Cardiac fibroblast (primary cell): ENCODE data around the gene DGKZ.
"Not testable (repeated sequence)": the region's sequence is repeated elsewhere in the genome, so short reads cannot be mapped to it uniquely, and the experiment has no call there.

Experiments
- DNase-seq, 2 donors: peaks; one replicate each; pipeline versions ENCODE4 v3.0.0 to v3.0.0-alpha.2; 2010; ENCODE audit warnings: low read depth in 2 of 2
- H3K4me3 ChIP-seq, 2 donors: replicated peaks in 1 of 2; 1 replicate in 1 of 2; 2 replicates in 1 of 2; pipeline ENCODE4 v1.5.1; 2011; ENCODE audit warnings: low read depth in 2 of 2, low read length in 2 of 2, mild to moderate bottlenecking in 2 of 2, moderate library complexity in 1 of 2
- TF ChIP-seq, protein P1 (sequence below): IDR thresholded peaks from one replicate; pipeline ENCODE4 v1.5.1; 2011; ENCODE audit warnings: low read depth, mild to moderate bottlenecking, low read length, inconsistent platforms

Gene DGKZ

GRCh38 chr11:46346886-46347636 is at the start of gene DGKZ:
Gene DGKZ (plus strand): TSS chr11:46347463. CDS start chr11:46347660, 197 bp downstream.
- peak; percentile 76 to 89 for DNase-seq
- H3K4me3 ChIP-seq: peak within 1 kb of the TSS; percentile 93 to 96
- TF ChIP-seq, protein P1, sequence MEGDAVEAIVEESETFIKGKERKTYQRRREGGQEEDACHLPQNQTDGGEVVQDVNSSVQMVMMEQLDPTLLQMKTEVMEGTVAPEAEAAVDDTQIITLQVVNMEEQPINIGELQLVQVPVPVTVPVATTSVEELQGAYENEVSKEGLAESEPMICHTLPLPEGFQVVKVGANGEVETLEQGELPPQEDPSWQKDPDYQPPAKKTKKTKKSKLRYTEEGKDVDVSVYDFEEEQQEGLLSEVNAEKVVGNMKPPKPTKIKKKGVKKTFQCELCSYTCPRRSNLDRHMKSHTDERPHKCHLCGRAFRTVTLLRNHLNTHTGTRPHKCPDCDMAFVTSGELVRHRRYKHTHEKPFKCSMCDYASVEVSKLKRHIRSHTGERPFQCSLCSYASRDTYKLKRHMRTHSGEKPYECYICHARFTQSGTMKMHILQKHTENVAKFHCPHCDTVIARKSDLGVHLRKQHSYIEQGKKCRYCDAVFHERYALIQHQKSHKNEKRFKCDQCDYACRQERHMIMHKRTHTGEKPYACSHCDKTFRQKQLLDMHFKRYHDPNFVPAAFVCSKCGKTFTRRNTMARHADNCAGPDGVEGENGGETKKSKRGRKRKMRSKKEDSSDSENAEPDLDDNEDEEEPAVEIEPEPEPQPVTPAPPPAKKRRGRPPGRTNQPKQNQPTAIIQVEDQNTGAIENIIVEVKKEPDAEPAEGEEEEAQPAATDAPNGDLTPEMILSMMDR: peak; percentile 30

DNA sequence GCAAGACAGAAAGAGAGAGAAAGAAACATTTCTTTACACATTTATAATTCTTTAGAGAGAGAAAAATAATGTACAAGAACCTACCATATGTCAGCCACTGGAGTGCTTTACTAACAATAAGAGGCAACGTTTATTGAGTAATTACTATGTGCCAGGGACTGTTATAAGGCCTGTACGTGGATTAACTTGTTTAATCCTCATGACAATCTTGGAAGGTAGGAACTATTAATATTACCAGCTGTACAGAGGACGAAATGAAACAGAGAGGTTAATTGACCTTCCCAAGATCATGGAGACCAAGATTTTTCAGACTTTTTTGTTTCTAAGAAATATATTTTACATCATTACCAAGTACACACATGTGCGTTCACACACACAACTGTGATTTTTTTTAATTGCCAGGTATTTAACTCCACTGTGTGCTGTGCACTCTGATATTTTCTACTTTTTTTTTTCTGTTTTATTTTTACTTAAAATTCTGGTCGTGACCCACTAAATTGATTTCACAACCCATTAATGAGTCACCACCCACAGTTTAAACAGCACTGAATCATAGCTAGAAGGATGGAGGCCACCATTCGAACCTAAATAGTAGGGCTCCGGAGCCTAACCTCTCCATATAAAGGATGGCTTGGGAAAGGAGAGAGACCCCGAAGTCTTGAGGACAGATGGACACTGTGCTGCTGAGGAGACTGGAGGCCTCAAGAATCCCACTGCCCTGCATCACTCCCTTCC is 48.4 kb upstream of the DGKZ start:
- TF ChIP-seq, protein P1: no peak
- peak overlapping the region in 1 of 2 donors; percentile 15 for H3K4me3 ChIP-seq
- DNase-seq: peak; percentile 75 to 92

DNA sequence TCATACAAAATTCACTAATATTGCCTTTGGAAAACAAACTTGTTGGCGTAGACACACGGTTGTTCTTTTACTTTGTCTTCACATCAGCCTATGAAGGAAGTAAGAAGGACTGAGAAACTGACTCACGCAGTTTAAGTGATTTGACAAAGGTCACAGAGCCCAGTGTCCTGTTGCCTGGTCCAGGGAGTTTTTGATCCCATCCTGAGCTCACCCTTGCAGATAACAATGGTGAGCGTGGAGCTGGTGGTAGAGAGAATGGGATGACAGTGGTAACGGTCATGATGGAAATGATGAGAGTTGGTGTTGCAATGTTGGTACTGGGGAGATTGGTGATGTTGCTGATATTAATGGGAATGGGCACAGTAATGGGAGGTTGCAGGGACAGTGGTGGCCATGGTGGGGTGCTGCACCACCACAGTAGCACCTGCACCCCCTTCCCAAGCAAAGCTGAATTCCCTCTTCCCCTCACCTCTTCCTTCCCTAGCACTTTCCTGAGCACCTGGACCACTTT is 47.8 kb upstream of the DGKZ start:
- peak; percentile 23 to 65 for DNase-seq
- TF ChIP-seq, protein P1: no peak
- peak overlapping the region in 1 of 2 donors; percentile 15 for H3K4me3 ChIP-seq

GRCh38 chr11:46300270-46300669 is 47.0 kb upstream of the DGKZ start:
- TF ChIP-seq, protein P1: no peak
- H3K4me3 ChIP-seq: no peak overlapping the region
- no peak for DNase-seq

- no peak overlapping the region for H3K4me3 ChIP-seq
- no peak for DNase-seq
- TF ChIP-seq, protein P1: no peak
These were observed 44.4 kb upstream of the DGKZ start for GRCh38 chr11:46302866-46303265.

- H3K4me3 ChIP-seq, DNase-seq: not testable (repeated sequence)
These were observed 43.2 kb upstream of the DGKZ start for GRCh38 chr11:46304036-46304435.

DNA sequence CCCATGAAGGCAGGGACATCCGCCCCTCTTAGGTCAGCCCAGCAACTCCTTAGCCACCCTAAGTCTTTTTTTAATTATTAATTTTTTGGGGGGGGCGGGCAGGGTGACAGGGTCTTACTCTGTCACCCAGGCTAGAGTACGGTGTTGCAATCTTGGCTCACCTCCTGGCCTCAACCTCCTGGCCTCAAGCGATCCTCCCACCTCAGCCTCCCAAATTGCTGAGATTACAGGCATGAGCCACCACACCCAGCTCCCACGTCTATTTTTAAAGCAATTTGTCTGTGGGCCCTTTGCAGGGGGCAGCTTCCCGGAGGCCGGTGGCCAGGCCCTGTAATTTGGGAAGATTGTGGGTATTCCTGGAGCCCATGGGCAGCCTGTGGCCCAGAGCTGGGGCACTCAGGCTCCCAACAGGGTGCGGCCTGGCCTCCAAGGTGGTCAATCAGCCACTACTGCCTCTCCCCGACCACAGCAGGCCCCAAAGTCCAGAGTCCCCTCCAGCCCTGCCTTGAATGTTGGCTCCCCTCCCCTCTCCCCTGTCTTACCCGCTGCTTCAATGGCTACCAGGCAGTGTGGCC is 42.6 kb upstream of the DGKZ start:
- TF ChIP-seq, protein P1: no peak
- no peak overlapping the region for H3K4me3 ChIP-seq
- DNase-seq: no peak
